Measurements from ENCODE around the gene AKT1. TPM values are rescaled to one million over a fixed set of nuclear protein-coding genes. Genes with fewer than 3 reads are reported as not detected.
A peak's percentile ranks its signal among the peaks of the same experiment; 100 is the strongest.

AKT1 gene
- total and polyA plus RNA-seq, 2 of the 13 experiments (the other 11 are each of a cell fraction or from before 2014, with no cell fraction given) = 96.2 to 116 TPM

GRCh38 chr14:104772707-104773504 lies 22.6 kb downstream of the AKT1 start (continued):
- no peak for TF ChIP-seq ZFP36L2 (CRISPR knock-in tag; IDR thresholded peaks at IDR 0.05)
- peak; percentile 1; the same call in 1 of the 2 replicates for TF ChIP-seq RBFOX2 (IDR thresholded peaks at IDR 0.05; ENCODE audit: low read depth, low read length)
- 0 out of 2 replicates have a peak, but pooled peaks have one; percentile 9 for TF ChIP-seq ZFP91 (CRISPR knock-in tag; IDR thresholded peaks at IDR 0.05; ENCODE audit: borderline replicate concordance)
- TF ChIP-seq ZNF513 (CRISPR knock-in tag; conservative IDR thresholded peaks at IDR 0.05) = no peak
- no peak; the same call in 1 of the 2 replicates for TF ChIP-seq POLR2AphosphoS2 (IDR thresholded peaks at IDR 0.05; ENCODE audit: low read depth, low read length)
- TF ChIP-seq ZBTB8A (CRISPR knock-in tag; IDR thresholded peaks at IDR 0.05; ENCODE audit: borderline replicate concordance, low read depth) = no peak
- no peak for TF ChIP-seq HINFP (CRISPR knock-in tag; IDR thresholded peaks at IDR 0.05; ENCODE audit: low read depth)
- peak in 1 of 2 experiments; percentile 33; a peak in 1 of 4 replicates for TF ChIP-seq POLR2A (IDR thresholded peaks at IDR 0.05; ENCODE audit: insufficient read depth in 1 of 2, low read depth in 2 of 2, low read length in 2 of 2)
- peak; percentile 67 for TF ChIP-seq AGO2 (optimal IDR thresholded peaks at IDR 0.05; ENCODE audit: low read depth, low read length)
- no peak for TF ChIP-seq ATF5 (CRISPR knock-in tag; IDR thresholded peaks at IDR 0.05; ENCODE audit: low read depth)
- no peak for TF ChIP-seq ZNF562 (CRISPR knock-in tag; IDR thresholded peaks at IDR 0.05; ENCODE audit: borderline replicate concordance)
- TF ChIP-seq MTA3 (CRISPR knock-in tag; IDR thresholded peaks at IDR 0.05) = no peak
- TF ChIP-seq FOXP4 (CRISPR knock-in tag; IDR thresholded peaks at IDR 0.05) = no peak
- no peak for TF ChIP-seq ZNF563 (CRISPR knock-in tag; IDR thresholded peaks at IDR 0.05)
- TF ChIP-seq, protein P1, sequence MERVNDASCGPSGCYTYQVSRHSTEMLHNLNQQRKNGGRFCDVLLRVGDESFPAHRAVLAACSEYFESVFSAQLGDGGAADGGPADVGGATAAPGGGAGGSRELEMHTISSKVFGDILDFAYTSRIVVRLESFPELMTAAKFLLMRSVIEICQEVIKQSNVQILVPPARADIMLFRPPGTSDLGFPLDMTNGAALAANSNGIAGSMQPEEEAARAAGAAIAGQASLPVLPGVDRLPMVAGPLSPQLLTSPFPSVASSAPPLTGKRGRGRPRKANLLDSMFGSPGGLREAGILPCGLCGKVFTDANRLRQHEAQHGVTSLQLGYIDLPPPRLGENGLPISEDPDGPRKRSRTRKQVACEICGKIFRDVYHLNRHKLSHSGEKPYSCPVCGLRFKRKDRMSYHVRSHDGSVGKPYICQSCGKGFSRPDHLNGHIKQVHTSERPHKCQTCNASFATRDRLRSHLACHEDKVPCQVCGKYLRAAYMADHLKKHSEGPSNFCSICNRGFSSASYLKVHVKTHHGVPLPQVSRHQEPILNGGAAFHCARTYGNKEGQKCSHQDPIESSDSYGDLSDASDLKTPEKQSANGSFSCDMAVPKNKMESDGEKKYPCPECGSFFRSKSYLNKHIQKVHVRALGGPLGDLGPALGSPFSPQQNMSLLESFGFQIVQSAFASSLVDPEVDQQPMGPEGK (CRISPR knock-in tag; IDR thresholded peaks at IDR 0.05) = no peak
- no peak for TF ChIP-seq ZNF44 (CRISPR knock-in tag; IDR thresholded peaks at IDR 0.05)
- no peak for TF ChIP-seq NR2C2 (CRISPR knock-in tag; IDR thresholded peaks at IDR 0.05; ENCODE audit: borderline replicate concordance)
- no peak for TF ChIP-seq ZNF615 (CRISPR knock-in tag; IDR thresholded peaks at IDR 0.05; ENCODE audit: borderline replicate concordance)
